ENCODE results near the gene BNIP5.

Gene BNIP5

DNA sequence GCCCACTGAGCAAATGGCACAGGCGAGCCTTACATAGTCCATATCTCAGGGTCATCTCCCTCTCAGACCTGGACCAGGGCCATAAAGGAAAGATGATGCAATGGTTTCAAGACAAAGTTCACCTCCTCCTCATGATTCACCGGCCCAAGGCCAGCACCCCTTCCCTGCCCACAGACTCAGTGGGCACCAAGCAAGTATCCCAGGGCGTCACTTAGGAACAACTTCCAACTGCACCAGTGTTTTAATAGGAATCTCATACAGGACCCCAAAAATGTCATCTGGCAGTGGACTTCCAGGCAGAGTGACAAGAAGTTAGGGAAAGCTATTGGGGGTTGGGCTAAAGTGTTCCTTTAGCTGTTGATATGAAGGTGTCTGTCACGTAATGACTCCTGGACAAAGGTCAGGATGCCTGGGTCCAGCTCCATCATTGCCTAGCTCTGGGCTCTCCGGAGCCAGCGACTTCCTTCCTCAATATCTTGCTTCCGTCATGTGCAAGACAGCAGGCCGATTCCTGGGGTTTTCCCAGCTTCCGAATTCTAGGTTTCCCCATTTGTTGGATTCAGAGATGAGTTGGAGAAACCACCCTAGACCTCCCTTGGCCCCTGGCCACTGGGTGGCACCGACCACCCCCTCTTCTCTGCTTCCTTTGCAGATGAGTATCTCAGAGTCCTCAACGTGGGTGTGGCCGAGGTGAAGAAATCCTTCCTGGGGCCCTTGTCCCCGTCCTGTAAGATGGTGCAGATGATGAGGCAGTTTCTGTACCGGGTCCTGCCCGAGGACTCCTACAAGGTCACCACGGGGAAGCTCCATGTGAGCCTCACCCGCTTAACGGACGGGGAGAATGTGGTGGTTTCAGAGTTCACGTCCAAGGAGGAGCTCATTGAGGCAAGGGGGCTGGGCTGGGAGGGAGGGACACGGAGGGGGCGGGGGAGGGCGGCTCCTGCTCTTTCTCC lies 45.7 kb downstream of the BNIP5 start:
- DNase-seq = no peak

DNA sequence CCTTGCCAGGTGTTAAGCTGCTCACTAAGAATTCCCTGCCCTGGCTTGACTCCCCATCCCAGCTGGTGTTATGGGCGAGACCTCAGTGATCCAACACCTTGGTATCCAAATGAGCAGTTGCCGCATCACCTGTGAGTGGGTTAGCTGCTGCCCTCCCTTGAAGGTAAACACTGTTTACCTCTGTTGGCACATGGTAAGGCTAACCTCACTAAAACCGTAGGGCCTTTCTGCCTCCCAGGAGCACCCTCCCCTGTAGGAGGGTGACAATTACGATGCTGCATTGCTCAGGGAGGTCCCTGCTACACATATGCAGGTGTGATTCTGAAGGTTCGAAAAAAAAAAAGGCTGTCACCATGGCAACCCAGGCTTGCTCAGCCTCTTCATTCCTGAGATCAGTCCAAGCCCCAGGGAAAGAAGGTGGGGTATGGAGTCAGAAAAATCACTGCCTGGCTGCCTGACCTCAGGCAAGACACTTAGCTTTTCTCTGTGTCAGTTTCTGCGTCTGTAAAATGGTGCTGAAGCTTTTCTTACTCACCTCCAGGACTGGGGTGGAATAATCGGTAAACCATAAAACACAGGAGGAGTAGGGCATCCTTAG lies 47.3 kb downstream of the BNIP5 start:
- DNase-seq = no peak

DNA sequence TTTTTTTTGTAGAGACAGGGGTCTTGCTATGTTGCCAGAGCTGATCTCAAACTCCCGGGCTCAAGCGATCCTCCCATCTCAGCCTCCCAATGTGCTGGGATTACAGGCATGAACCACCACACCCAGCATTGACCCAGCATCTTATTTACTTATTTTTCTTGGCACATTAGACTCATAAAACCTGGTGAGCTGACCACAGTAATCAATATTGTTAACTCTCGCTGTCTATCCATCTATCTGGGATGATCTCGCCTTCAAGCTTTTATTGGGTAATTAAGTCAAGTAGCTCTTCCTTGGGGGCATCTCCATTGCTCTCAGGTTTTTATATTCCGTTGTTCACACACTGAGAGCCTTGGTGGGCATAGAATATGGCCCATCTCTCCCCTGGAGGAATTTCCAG lies 49.8 kb downstream of the BNIP5 start:
- DNase-seq = no peak

DNA sequence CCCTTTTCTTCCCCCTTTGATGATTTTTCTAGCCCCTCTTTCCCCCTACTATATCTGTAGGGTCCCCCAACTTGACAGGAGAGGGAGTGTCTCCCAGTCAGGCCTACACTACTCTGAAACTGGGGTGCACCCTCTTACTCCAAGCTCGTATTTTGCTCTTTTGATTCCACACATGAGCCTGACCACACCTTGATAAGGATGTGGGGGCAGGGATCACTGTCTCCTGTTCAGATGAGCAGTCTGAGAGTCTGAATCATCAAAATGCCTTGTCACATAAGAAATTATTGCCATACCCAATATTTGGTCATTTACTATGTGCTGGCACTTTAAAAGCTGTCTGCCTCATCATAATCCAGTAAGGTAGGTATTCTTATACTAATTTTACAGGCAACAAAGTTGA lies 50.9 kb downstream of the BNIP5 start:
- DNase-seq = no peak

DNA sequence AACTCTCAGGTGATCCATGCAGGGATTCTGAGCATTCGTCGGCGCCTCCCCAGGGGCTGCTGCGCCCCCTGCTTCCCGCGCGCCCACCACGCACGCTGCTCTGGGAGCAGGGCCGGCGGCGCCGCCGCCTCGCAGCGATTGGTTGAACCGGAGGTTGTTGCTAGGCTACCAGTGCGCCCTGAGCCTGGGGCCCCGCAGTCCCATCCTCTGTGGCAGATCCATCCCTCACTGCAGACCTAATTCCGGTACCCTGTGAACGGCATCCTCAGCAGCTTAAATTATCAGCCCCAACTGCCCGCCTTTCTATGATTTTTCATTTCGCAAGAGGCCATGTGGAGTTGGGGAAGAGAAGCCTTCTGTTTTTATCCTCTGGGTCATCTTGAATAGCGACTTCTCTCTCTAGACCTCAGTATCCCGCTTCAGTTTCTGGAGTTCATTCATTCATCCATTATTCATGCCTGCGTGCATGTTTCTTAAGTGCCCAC lies 51.5 kb downstream of the BNIP5 start:
- no peak for DNase-seq

DNA sequence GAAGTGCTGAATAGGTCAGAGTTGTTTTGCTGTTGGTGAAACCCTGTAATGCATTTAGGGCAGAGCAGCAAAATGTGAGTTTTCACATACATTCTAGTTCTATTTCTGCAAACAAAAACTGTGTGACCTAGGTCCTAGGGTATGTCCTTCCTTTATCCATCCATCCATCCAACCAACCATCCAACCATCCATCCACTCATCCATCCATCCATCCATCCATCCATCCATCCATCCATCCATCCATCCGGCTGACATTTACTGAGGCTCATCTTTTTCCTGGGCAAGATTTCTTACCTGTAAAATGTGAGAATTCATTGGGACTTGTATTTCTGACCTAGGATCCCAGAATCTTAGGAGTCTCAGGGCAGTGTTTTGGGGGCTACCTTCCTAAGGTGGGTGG lies 52.3 kb downstream of the BNIP5 start:
- DNase-seq = no peak

DNA sequence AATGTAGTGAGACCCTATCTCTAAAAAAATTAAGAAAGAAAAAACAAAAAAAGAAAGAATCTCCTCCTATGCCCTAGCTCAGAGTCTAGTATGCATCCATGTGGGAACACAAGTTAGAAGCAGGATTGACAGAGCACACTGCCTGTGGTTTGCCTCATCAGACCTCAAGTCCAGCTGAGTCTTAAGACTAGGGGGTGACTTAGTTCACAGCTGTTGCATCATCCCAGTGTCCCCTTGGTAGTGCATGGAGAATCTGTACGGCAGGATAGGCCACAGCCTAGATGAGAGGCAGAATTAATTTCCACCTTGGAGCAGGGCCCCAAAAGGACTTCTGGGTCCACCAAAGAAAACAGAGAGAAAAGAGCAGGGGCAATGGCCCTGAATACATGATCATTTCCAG lies 53.1 kb downstream of the BNIP5 start:
- DNase-seq = no peak

DNA sequence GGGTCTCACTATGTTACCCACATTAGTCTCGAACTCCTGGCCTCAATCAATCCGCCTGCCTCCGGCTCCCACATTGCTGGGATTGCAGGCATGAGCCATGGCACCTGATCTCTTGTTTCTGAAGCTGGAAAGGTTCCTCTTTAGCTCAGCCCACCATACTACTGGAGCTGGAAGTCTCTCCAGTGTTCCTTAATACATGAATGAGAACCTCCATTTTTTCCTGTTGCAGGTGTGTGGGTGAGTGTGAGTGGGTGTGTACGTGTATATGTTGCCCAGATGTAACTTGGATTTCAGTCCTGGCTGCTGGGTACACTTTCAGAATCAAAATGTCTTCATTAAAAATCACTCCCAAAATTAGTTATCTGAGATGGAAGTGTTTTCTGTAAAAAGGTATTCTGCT lies 55.7 kb downstream of the BNIP5 start:
- DNase-seq = no peak

DNA sequence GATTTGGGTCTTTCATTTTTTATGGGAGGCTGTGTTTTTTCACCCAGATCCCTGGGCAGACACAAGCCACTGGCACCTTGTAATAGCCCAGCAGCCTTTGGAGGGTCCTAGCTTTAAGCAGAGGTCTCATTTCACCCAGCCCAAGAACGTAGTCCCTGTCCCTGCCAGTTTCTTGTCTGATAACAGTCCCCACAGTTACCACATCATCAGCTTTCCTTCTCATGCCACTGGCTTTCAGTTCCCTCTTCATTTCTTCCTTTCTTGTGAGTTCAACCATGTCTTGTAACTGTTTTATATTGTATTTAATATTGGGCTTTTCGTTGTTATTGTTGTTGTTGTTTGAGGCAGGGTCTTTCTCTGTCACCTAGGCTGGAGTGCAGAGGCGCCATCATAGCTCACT lies 56.2 kb downstream of the BNIP5 start:
- DNase-seq = no peak

DNA sequence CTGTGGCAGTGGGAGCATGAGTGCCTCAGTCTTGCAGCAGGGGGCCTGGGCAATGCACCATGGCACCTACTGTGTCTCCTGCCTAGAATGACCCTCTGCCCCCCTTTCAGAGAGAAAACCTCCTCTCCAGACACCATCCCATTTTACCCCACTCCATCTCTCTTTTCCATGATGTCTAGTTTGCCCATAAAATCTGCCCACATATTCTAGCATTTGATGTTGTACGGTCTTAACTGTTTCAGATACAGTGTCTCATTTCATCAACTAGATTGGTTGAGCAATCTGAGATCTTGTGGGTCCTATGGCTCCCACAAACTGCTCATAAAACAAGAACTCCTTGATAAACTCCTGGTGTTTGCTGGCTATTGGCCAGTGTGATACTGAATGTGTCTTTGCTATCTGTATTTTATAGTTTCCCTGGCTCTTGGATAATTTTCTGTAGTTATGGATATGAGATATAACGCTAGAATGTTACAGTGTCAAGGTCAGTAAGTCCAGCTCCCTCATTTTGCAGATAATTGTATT lies 58.7 kb downstream of the BNIP5 start:
- no peak for DNase-seq

DNA sequence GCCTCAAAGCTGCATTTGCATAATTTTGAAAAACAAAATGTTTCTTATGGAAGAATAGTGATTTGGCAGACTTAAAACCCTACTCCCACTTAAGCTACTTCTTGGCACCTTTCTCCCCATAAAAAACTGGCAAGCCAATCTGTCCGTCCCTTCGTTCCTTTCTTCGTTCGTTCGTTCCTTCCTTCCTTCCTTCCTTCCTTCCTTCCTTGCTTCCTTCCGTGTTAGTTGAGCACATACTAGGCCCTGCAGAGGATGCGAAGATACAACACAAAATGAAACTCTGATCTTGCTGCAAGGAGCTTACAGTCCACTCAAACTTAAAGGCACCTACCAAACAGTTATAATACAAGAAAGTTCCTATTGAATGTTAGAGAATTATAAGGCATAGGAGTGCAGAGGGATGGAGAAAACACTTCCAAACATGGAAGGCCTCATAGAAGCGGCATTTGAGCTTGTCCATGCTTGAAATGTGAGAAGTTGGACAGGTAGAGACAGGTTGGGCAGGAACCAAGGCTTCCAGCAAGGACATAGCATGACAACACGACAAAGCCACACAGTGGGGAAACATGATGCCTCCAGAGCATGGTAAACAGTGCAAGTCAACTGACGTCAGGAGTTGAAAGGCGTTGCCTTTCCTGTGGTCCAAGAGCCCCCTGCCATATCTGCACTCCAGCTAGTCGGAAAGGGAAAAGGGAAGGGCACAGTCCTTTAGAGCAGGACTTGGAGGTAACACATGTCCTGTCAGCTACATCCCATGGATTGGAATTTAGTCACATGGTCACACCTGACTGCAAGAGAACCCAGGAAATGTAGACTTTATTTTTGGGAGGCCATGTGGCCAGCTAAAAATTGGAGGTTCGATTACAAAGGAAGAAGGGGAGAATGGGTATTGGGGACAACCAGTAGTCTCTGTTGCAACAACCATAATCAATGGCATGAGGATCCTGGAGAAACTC lies 59.8 kb downstream of the BNIP5 start:
- no peak for DNase-seq

DNA sequence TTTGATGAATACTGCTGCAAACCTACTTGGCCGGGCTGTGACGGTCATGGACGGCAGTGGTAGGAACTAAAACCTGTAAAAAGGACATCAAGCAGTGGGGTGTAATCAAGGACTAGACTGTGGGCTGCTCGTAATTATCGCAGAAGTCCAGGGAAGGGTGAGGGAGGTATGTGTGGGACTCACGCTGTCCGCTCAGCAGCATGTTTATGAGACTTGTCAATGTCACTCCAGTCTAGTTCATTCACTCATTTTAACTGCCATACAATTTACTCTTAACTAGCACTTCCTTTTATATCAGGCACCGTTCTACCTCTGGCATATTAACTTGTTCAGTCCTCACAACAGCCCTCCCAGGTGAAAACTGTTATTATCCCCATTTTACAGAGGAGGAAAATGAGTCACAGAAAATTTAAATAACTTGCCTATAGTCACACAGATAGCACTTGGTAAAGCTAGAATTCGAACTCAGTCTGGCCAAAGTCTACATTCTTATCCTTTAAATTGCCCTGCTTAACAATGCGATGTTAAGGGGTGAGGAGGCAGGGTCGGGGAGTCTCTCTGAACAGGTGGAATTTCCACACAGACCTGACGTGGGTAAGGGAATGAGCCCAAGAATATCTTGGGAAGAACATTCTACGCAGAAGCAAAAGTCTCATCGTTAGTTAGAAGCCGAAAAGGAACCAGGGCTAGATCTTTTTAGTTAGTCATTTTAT lies 62.7 kb downstream of the BNIP5 start:
- DNase-seq = no peak

DNA sequence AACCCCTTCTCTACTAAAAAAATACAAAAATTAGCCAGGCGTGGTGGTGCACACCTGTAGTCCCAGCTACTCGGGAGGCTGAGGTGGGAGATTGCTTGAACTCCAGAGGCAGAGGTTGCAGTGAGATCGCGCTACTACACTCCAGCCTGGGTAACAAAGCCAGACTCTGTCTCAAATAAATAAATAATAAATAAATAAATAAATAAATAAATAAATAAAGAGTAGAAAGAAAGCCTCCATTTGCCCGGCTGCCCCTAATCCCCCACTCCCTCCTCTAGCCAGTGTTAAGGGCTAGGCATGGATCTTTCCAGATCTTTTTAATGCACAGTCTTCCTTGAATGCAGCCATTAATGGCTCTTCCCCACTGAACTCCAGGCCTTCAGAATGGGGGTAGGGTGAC lies 63.6 kb downstream of the BNIP5 start:
- DNase-seq = no peak

DNA sequence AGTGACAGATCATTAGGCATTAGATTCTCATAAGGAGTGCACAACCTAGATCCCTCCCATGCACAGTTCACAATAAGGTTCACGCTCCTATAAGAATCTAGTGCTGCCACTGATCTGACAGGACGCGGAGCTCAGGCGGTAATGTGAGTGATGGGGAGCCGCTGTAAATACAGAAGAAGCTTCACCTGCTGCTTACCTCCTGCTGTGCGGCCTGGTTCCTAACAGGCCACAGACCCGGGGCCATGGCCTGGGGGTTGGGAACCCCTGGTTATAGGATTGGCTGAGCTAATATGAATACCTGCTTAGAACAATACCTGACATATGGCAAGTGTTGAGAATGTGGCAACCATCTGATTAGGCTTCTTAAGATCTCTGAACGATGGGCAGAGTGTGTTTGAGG lies 64.5 kb downstream of the BNIP5 start:
- DNase-seq = no peak

DNA sequence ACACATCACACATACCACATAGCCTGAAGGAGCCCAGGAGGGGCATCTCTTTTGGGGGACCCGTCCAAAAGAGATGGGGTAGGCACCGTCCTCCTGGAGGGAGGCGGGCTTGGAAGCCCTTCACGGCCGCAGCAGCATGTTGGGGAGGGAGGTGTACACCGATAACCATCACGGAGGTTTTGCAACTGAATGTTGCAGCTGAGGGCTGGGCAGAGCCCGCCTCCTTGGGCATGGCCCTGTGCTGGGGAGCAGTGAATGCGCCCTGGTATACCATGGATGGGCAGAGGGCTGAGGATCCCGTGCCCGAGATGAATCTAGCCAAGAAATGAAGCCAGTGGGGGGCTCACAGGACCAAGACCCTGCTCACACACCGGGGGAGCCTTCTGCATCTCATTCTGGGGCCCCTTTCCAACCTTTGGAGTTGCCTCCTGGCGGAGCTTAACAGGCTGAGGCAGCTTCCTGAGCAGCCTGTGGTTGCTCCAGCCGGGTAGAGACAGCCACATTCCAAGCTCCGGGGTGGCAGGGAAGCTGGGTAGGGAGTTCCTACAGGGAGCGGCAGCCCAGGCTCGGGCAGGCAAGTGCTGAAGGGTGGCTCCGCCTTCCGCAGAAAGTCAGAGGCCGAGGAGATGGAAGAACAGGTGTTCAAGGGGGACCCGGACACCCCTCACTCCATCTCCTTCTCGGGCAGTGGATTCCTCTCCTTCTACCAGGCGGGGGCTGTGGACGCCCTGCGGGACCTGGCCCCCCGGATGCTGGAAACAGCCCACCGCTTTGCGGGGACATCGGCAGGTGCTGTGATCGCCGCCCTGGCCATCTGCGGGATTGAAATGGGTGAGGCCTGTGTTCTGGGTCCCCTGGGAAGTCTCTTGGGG lies 66.6 kb downstream of the BNIP5 start, which contains the start of gene PNPLA1:
Gene PNPLA1, plus strand, starts transcription at position 227 of the 872 bp plus-strand sequence. Its CDS starts 400 bp downstream, at position 627.
- no peak for DNase-seq

DNA sequence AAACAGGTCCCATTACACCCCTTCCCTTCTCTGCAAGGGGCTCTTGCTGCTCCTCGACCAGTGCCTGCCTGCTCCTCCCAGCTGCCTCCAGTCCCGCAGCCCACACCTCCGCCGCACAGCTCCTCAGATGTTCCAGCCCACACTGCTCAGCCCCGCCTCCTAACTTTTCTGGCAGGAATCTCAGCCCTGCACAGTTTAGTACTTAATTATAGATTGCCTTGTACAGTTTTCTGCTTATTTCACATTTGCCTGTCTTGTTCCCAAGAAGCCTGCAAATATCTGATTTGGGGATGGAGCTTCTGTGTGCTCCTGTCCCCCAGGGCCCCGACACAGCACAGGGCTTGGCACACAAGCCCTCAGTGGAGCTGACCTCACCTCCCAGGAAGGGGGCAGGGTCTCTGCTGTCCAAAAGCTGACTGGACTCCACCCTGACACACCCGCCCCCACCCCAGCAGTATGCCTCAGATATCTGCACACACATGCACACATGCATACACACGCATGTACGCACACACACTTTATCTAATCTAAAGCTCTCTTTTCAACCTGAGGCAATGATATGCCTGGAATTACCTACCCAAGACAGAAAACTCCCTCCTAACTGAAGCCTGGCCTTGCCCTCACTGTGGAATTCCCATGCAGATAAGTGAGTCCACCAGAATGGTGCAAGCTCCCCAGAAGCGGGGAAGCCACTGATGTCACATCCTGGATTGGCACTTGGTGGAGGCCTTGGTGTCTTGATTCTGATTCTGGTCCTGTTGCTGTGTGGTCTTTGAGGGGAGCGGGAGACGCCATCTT lies 68.0 kb downstream of the BNIP5 start:
- no peak for DNase-seq

DNA sequence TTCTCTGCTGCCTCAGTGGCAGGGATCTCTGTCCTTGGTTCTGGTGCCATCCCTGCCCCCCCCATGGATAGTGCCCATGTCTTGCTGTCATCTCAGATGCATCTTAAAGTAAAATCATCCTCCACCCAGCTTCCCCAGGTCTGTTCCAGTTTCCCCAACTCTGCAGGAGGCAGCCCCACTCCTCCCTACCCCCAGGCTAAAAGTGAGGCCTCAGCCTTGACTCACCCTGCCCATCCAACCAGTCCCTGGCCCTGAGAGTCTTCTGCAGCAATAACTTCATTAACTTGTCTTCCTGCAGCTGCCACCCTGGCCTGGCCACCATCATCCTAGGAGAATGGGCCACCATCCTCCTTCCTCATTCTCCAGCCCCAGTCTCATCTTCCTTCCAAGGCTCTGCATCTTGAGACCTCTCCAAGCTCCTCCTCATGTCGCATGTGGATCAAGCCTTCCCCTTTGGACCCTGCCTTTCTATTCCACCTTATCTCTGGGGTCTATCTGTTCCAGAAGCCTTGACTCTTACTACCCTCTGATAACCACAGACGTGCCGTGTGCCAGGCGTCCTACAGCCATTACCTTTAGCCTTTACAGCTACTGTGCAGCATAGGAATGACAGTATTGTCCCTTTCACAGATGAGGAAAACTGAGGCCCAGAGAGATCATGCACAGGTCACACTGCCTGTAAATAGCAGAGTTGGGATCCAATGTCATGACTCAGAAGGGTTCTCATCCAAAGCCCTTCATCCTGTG lies 68.8 kb downstream of the BNIP5 start:
- no peak for DNase-seq

DNA sequence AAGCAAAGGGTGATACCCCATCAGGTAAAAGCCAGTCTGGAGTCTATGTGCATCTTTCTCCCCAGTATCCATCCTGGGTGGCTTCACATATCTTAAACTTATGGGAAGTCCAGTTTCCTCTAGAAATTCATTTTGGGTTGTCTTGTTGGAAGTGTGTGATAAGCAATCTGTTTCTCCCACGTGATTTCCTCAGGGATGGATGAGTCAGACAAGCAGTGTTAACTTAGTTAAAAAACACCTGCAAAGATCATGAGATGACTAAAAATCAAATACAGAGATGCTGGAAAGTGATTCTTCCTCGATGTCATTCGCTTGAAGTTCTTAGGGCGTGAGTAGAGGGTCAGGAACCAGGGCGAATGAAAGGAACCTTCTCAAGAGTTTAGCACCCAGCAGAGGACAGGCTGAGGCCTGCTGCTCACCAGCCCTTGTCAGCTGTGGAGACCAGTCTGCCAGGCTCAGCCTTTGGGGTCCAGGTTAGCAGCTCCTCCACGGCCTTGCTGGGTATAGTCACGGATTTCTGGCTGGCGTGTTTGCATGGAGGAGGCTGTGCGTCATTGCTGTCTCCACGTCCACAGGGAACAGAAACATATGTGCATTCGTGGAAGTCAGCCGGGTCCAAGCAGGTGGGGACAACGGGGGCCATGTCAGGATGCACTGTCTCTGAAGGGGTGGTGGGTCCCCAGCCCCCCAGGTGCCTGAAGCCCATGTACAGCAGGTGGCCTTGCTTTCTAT lies 69.6 kb downstream of the BNIP5 start:
- DNase-seq = no peak

All from activated T-cell treated with anti-CD3 and anti-CD28 coated beads for 4 hours (primary cell).